Fibroblast of pulmonary artery (primary cell): ENCODE results near the gene SPDYE4.

Experiments used
- DNase-seq: peaks from one replicate; pipeline ENCODE4 v3.0.0-alpha.2; 2010; ENCODE audit warnings: low read depth
- H3K4me3 ChIP-seq: replicated peaks from 2 replicates; pipeline ENCODE4 v1.5.1; 2011; ENCODE audit warnings: low read depth, mild to moderate bottlenecking, control low read depth, low read length, moderate library complexity
- CTCF ChIP-seq: IDR thresholded peaks from 2 replicates; pipeline ENCODE4 v1.5.1; 2011; ENCODE audit warnings: mild to moderate bottlenecking, control low read depth, low read length, inconsistent platforms; ENCODE audit errors: missing control alignments

The SPDYE4 gene

GRCh38 chr17:8706431-8706830 is 51.9 kb downstream of the SPDYE4 start:
- DNase-seq = no peak
- H3K4me3 ChIP-seq = no peak overlapping the region
- TF ChIP-seq CTCF = no peak

GRCh38 chr17:8705427-8705826 is 52.9 kb downstream of the SPDYE4 start:
- DNase-seq = no peak
- TF ChIP-seq CTCF = no peak
- no peak overlapping the region for H3K4me3 ChIP-seq

GRCh38 chr17:8703001-8703400 is 55.3 kb downstream of the SPDYE4 start:
- H3K4me3 ChIP-seq = no peak overlapping the region

GRCh38 chr17:8701754-8702153 is 56.6 kb downstream of the SPDYE4 start:
- DNase-seq = no peak
- H3K4me3 ChIP-seq = no peak overlapping the region
- TF ChIP-seq CTCF = no peak

More at GRCh38 chr17:8703001-8703400, 55.3 kb downstream of the SPDYE4 start:
- DNase-seq = no peak
- no peak for TF ChIP-seq CTCF

GRCh38 chr17:8701221-8701620 is 57.1 kb downstream of the SPDYE4 start:
- DNase-seq = no peak
- no peak for TF ChIP-seq CTCF
- no peak overlapping the region for H3K4me3 ChIP-seq
